Thymus (tissue), 11 donors: ENCODE measurements around the gene INSYN1. TPM values are rescaled to one million over a fixed set of nuclear protein-coding genes. Genes with fewer than 3 reads are reported as not detected.

ENCODE experiments used
- DNase-seq, 9 donors: peaks; one replicate each; pipeline ENCODE4 v3.0.0-alpha.2; 2013; ENCODE audit warnings: low spot score in 9 of 9, low read depth in 6 of 9, missing footprints in 1 of 9
- H3K27ac ChIP-seq, 2 donors: one replicate each; pipeline ENCODE4 v1.5.1; 2013; ENCODE audit warnings: control low read depth in 1 of 2, low read depth in 1 of 2, low read length in 1 of 2, mild to moderate bottlenecking in 1 of 2, moderate library complexity in 1 of 2
- H3K27me3 ChIP-seq, 2 donors: one replicate each; pipeline ENCODE4 v1.5.1; 2013; ENCODE audit warnings: low read length in 1 of 2; ENCODE audit not compliant: control insufficient read depth in 2 of 2, insufficient read depth in 1 of 2
- H3K36me3 ChIP-seq, 2 donors: one replicate each; pipeline ENCODE4 v1.5.1; 2013; ENCODE audit warnings: low read length in 1 of 2, mild to moderate bottlenecking in 1 of 2, moderate library complexity in 1 of 2; ENCODE audit not compliant: control insufficient read depth in 2 of 2, insufficient read depth in 2 of 2
- H3K4me1 ChIP-seq, 2 donors: one replicate each; pipeline ENCODE4 v1.5.1; 2013; ENCODE audit warnings: low read length in 2 of 2; ENCODE audit not compliant: control insufficient read depth in 2 of 2, insufficient read depth in 2 of 2
- H3K4me3 ChIP-seq, 2 donors: one replicate each; pipeline ENCODE4 v1.5.1; 2013; ENCODE audit warnings: low read length in 2 of 2, control low read depth in 1 of 2, mild to moderate bottlenecking in 1 of 2
- H3K9me3 ChIP-seq, 2 donors: one replicate each; pipeline ENCODE4 v1.5.1; 2013; ENCODE audit warnings: low read length in 1 of 2, mild to moderate bottlenecking in 1 of 2; ENCODE audit not compliant: control insufficient read depth in 2 of 2, insufficient read depth in 1 of 2
- WGBS: extraction: QIAGEN DNeasy Blood & Tissue Kit; methylation state at CpG from one replicate; pipeline ENCODE4 v1.1.7; 2013; 5-methylcytosine and 5-hydroxymethylcytosine counted together
- polyA plus RNA-seq: library from polyadenylated mRNA; stranded (reverse); fragments of 200-250 nt; gene quantifications from one replicate; pipeline ENCODE4 v1.2.3, GENCODE V29; 2013
- total RNA-seq: library from RNA; stranded (reverse); fragments of 120-200 nt; gene quantifications from one replicate; pipeline ENCODE4 v1.2.4, GENCODE V29; 2013
- donor health status: healthy.

Gene INSYN1
- total and polyA plus RNA-seq, 2 donors: 0.61 to 1.1 TPM

GRCh38 chr15:73763931-73764330 is 10.8 kb upstream of the INSYN1 start:
- Histone ChIP-seq H3K27me3 (peaks cover 0 to 17% of the 10 kb centered on the region in 2 donors), H3K9me3 (no peaks in the 10 kb centered on the region), H3K36me3 (no peaks in the 10 kb centered on the region), H3K4me3 (no peak overlapping the region), H3K27ac (no peak overlapping the region), H3K4me1 (no peaks in the 10 kb centered on the region)
- WGBS: 77% methylated on average over 3 of the region's 3 CpGs
- no peak for DNase-seq

- H3K4me1 ChIP-seq: no peaks in the 10 kb centered on the region
- 68% methylated on average over 11 of the region's 11 CpGs for WGBS
- H3K9me3 ChIP-seq: no peaks in the 10 kb centered on the region
- no peak overlapping the region for H3K4me3 ChIP-seq
- no peak overlapping the region for H3K27ac ChIP-seq
- no peak for DNase-seq
- peaks cover 2 to 20% of the 10 kb centered on the region in 2 donors for H3K27me3 ChIP-seq
- no peaks in the 10 kb centered on the region for H3K36me3 ChIP-seq
Observed at GRCh38 chr15:73760330-73761329, 7.5 kb upstream of the INSYN1 start.

GRCh38 chr15:73758461-73758860 is 5.3 kb upstream of the INSYN1 start:
- 68% methylated on average over 5 of the region's 5 CpGs for WGBS
- no peaks in the 10 kb centered on the region for H3K36me3 ChIP-seq
- no peaks in the 10 kb centered on the region for H3K4me1 ChIP-seq
- H3K27ac ChIP-seq: no peak overlapping the region
- H3K4me3 ChIP-seq: no peak overlapping the region
- H3K9me3 ChIP-seq: no peaks in the 10 kb centered on the region
- H3K27me3 ChIP-seq: peaks cover 18 to 36% of the 10 kb centered on the region in 2 donors
- no peak for DNase-seq

DNA sequence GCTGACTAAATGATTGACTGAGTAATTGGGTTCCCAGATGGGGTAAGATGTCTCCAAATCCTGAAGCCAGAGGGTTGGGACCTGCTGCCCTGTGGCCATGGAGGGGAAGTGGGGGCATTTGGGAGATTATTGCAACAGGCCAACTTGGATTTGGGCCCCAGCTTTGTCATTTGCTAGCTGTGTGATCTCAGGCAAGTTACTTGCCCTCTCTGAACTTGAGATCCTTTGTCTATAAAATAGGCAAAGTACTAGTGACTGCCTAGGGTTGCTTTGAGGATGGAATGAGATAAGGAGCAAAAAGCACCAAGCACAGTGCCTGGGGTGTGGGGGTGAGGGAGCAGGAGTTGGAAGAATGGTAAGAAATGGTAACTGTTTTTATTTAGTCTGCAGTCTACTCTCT is 4.4 kb upstream of the INSYN1 start:
- H3K27ac ChIP-seq: no peak overlapping the region
- DNase-seq: no peak
- peaks cover 26 to 41% of the 10 kb centered on the region in 2 donors for H3K27me3 ChIP-seq
- no peaks in the 10 kb centered on the region for H3K9me3 ChIP-seq
- no peak overlapping the region for H3K4me3 ChIP-seq
- H3K4me1 ChIP-seq: no peaks in the 10 kb centered on the region
- no peaks in the 10 kb centered on the region for H3K36me3 ChIP-seq

DNA sequence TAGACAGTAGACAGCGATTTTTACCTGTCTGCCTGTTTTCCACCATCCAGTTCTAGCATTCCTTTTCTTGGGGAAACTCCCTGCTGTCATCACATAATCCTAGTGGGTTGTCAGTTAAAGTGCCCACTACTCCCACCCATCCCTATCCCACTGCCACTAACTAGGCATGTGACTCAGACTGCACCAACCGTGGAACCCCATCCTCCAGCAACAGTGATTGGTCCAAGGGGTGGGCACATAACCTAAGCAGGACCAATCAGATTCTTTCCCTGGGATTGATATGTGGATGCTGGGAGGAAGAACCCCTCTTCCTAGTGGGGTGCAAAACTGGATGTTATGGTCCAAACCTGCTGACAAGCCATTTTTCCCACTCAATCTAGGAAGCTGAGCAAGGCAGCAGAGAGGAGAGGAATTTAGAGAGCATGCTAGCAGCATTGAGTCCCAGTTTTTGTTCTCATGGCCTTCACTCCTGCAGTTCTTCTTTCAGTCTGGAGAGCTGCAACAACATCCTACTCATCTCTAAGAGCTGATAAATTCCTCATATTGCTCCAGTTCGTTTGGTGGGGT is 3.9 kb upstream of the INSYN1 start:
- Histone ChIP-seq H3K27me3 (peaks cover 32 to 47% of the 10 kb centered on the region in 2 donors), H3K4me3 (no peak overlapping the region), H3K27ac (no peak overlapping the region), H3K4me1 (no peaks in the 10 kb centered on the region), H3K36me3 (no peaks in the 10 kb centered on the region), H3K9me3 (no peaks in the 10 kb centered on the region)
- WGBS: 70% methylated on average over 3 of the region's 3 CpGs
- no peak for DNase-seq

DNA sequence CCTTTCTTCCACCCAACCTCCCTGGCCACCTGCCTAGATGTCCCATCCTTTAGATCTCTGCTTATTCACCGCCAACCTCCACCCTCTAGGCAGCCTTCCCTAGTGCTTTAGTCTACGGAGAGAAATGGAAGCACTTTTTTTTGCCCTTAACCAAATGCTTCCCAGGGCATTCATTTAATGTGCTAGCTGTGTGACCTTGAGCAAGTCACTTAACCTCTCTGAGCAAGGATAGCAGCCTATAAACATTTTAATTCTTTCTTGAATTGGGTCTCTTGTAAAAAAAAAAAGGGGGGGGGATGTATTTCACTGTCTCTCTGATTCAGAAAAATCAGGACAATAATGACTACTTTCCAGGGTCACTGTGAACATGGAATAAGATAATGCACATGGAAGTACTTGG is 3.2 kb upstream of the INSYN1 start:
- Histone ChIP-seq H3K36me3 (no peaks in the 10 kb centered on the region), H3K4me3 (no peak overlapping the region), H3K27ac (no peak overlapping the region), H3K4me1 (no peaks in the 10 kb centered on the region), H3K27me3 (peaks cover 37 to 53% of the 10 kb centered on the region in 2 donors), H3K9me3 (no peaks in the 10 kb centered on the region)
- WGBS: 89% methylated on average over 2 of the region's 2 CpGs
- no peak for DNase-seq

GRCh38 chr15:73755946-73756345 is 2.8 kb upstream of the INSYN1 start:
- no peaks in the 10 kb centered on the region for H3K36me3 ChIP-seq

DNA sequence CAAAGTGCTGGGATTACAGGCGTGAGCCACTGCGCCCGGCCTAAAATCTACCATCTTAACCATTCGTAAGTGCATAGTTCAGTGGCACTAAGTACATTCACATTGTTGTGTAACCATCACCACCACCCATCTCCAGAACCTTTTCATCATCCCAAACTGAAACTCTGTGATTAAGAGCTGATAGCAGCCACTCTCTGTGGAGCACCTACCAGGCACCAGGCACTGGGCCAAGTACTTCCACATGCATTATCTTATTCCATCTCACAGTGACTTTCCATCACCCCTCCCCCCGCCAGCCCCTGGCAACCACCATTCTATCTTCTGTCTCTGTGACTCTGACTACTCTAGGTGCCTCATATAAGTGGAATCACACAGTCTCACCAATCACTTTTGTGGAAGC is 2.3 kb upstream of the INSYN1 start:
- Histone ChIP-seq H3K9me3 (no peaks in the 10 kb centered on the region), H3K4me3 (no peak overlapping the region), H3K27me3 (peaks cover 42 to 60% of the 10 kb centered on the region in 2 donors), H3K27ac (no peak overlapping the region), H3K36me3 (no peaks in the 10 kb centered on the region), H3K4me1 (no peaks in the 10 kb centered on the region)
- 97% methylated on average over 5 of the region's 5 CpGs for WGBS
- DNase-seq: no peak

More at GRCh38 chr15:73755946-73756345, 2.8 kb upstream of the INSYN1 start:
- DNase-seq: no peak
- no peak overlapping the region for H3K27ac ChIP-seq
- H3K4me1 ChIP-seq: no peaks in the 10 kb centered on the region
- peaks cover 41 to 56% of the 10 kb centered on the region in 2 donors for H3K27me3 ChIP-seq
- 89% methylated on average over 3 of the region's 3 CpGs for WGBS
- no peaks in the 10 kb centered on the region for H3K9me3 ChIP-seq
- no peak overlapping the region for H3K4me3 ChIP-seq

- no peak for DNase-seq
- Histone ChIP-seq H3K9me3 (no peaks in the 10 kb centered on the region), H3K4me3 (no peak overlapping the region), H3K36me3 (no peaks in the 10 kb centered on the region), H3K27ac (no peak overlapping the region), H3K27me3 (peaks cover 42 to 65% of the 10 kb centered on the region in 2 donors), H3K4me1 (no peaks in the 10 kb centered on the region)
- WGBS: 92% methylated on average over 8 of the region's 8 CpGs
Observed at GRCh38 chr15:73754461-73754860, 1.3 kb upstream of the INSYN1 start.
